Spleen (tissue), 11 donors: ENCODE results near the gene MAFF. TPM values are rescaled to one million over a fixed set of nuclear protein-coding genes. Genes with fewer than 3 reads are reported as not detected.

Experiments used
- DNase-seq: peaks from one replicate; pipeline ENCODE4 v3.0.0-alpha.2; 2020
- H3K27ac ChIP-seq, 8 donors: fragments of 200-600 bp; sonication (generic) in 7 of 8; 1 replicate in 4 of 8; 2 replicates in 4 of 8; pipeline versions ENCODE4 v1.5.0 to v1.8.0; 2016 to 2021; ENCODE audit warnings: inconsistent platforms in 4 of 8, mild to moderate bottlenecking in 4 of 8, moderate library complexity in 1 of 8
- H3K27me3 ChIP-seq, 7 donors: fragments of 200-600 bp; sonication (generic) in 6 of 7; replicated peaks in 1 of 7; 1 replicate in 4 of 7; 2 replicates in 3 of 7; pipeline versions ENCODE4 v1.5.0 to v1.8.0; 2016 to 2021; ENCODE audit warnings: inconsistent platforms in 3 of 7, mild to moderate bottlenecking in 1 of 7
- H3K36me3 ChIP-seq, 6 donors: fragments of 200-600 bp; sonication (generic) in 5 of 6; 1 replicate in 4 of 6; 2 replicates in 2 of 6; pipeline versions ENCODE4 v1.5.0 to v1.8.0; 2016 to 2021; ENCODE audit warnings: inconsistent platforms in 2 of 6
- H3K4me1 ChIP-seq, 6 donors: fragments of 200-600 bp; sonication (generic) in 5 of 6; 1 replicate in 3 of 6; 2 replicates in 3 of 6; pipeline versions ENCODE4 v1.5.0 to v1.8.0; 2016 to 2021; ENCODE audit warnings: inconsistent platforms in 3 of 6
- H3K4me3 ChIP-seq, 8 donors: fragments of 200-600 bp; sonication (generic) in 7 of 8; 1 replicate in 4 of 8; 2 replicates in 4 of 8; pipeline versions ENCODE4 v1.5.0 to v1.8.0; 2016 to 2021; ENCODE audit warnings: inconsistent platforms in 4 of 8, mild to moderate bottlenecking in 4 of 8, moderate library complexity in 2 of 8
- H3K9me3 ChIP-seq, 8 donors: fragments of 200-600 bp; sonication (generic) in 7 of 8; 1 replicate in 4 of 8; 2 replicates in 4 of 8; pipeline versions ENCODE4 v1.5.0 to v1.8.0; 2016 to 2021; ENCODE audit warnings: inconsistent platforms in 4 of 8
- POLR2A ChIP-seq, 3 donors: fragments of 450-650 bp; IDR thresholded peaks; one replicate each; pipeline ENCODE4 v1.5.1; 2017; ENCODE audit warnings: antibody characterized with exemption in 3 of 3, mild to moderate bottlenecking in 1 of 3
- POLR2AphosphoS5 ChIP-seq, 3 donors: sonication (generic); formaldehyde crosslinking; IDR thresholded peaks; one replicate each; pipeline ENCODE4 v1.5.1; 2017; ENCODE audit warnings: antibody characterized with exemption in 3 of 3
- WGBS, 5 donors: extraction: QIAGEN DNeasy Blood & Tissue Kit in 3 of 5; methylation state at CpG; one replicate each; pipeline versions ENCODE4 v1.1.5 to v1.1.7; 2013 to 2018; 5-methylcytosine and 5-hydroxymethylcytosine counted together
- intact Hi-C: fragments of 100-400 bp; cut with DNase I; formaldehyde crosslinking; loops from one replicate; pipeline ENCODE4 v1.15.0; 2023; ENCODE audit warnings: low total_unique reads
- polyA plus RNA-seq, 3 donors: library from polyadenylated mRNA; stranded (reverse); fragments of 200-250 nt; gene quantifications; one replicate each; pipeline ENCODE4 v1.2.1, GENCODE V29; 2013
- total RNA-seq, 7 donors: library from RNA; depleted of rRNA in 3 of 7; stranded (reverse); fragments of >200 nt in 3 of 7; fragmentation: NEBNext Ultra II Directional in 4 of 7; extraction: Animal tissue kit (Norgen Biotek cat#: 25700) in 4 of 7; gene quantifications; one replicate each; pipeline versions ENCODE4 v1.1.0 to v1.2.1, GENCODE V29; 2016 to 2021
- TF ChIP-seq, protein P1 (sequence below), 11 experiments: fragments of 200-600 bp in 7 of 11; fragments of 450-650 bp in 4 of 11; sonication (generic) in 4 of 11; IDR thresholded peaks in 8 of 11; conservative IDR thresholded peaks in 3 of 11; 1 replicate in 7 of 11; 2 replicates in 4 of 11; pipeline versions ENCODE4 v1.4.0 to v1.8.0; 2016 to 2021; ENCODE audit warnings: antibody characterized with exemption in 11 of 11, inconsistent platforms in 4 of 11, mild to moderate bottlenecking in 1 of 11
- donor health status: healthy with polysubstance abuse.
- donor health status: DM: no; HTN: no; CAD: no; lungs with moderate emphysema.
- donor health status: DM: no; HTN: no; CAD: no.
- donor health status: Bipolar disorder and iron deficiency.
- donor health status: healthy.
- donor health status: DM: no; HTN: no; CAD: no.
- donor health status: DM: yes; HTN: yes; CAD: no.

The MAFF gene
- total and polyA plus RNA-seq, 10 donors: 2.1 to 32.4 (median 8.6) TPM

DNA sequence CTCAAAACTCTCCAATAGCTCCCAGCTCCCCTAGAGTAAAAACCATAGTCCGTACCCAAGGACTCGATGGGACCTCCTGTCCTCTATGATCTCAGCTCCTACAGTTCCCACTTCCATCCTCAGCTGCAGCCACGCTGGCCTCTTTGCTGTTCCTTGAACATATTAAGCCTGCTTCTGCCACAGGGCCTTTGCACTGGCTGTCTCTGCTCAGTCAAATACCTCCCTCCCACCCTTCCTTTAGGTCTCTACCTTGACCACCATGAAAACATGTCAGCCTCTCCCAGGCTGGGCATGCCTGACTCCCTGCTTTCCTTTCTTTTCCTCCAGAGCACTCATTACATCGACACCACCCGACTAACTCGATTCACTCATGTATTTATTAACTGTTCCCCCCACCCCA, 46.5 kb downstream of the MAFF start:
- no peak for DNase-seq
- H3K4me3 ChIP-seq: no peak overlapping the region
- H3K27ac ChIP-seq: no peak overlapping the region
- TF ChIP-seq, protein P1, sequence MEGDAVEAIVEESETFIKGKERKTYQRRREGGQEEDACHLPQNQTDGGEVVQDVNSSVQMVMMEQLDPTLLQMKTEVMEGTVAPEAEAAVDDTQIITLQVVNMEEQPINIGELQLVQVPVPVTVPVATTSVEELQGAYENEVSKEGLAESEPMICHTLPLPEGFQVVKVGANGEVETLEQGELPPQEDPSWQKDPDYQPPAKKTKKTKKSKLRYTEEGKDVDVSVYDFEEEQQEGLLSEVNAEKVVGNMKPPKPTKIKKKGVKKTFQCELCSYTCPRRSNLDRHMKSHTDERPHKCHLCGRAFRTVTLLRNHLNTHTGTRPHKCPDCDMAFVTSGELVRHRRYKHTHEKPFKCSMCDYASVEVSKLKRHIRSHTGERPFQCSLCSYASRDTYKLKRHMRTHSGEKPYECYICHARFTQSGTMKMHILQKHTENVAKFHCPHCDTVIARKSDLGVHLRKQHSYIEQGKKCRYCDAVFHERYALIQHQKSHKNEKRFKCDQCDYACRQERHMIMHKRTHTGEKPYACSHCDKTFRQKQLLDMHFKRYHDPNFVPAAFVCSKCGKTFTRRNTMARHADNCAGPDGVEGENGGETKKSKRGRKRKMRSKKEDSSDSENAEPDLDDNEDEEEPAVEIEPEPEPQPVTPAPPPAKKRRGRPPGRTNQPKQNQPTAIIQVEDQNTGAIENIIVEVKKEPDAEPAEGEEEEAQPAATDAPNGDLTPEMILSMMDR (IDR thresholded peaks at IDR 0.05 in 8 of 11, conservative IDR thresholded peaks at IDR 0.05 in 3 of 11): no peak
- TF ChIP-seq POLR2A (IDR thresholded peaks at IDR 0.05) (no peak), POLR2AphosphoS5 (IDR thresholded peaks at IDR 0.05) (no peak)
- H3K9me3 ChIP-seq: peaks cover 0 to 9% (median 2%) of the 10 kb centered on the region in 8 donors
- no peaks in the 10 kb centered on the region for H3K27me3 ChIP-seq
- intact Hi-C loops: no loop called here
- H3K36me3 ChIP-seq: peaks cover 0 to 55% (median 33%) of the 10 kb centered on the region in 6 donors
- H3K4me1 ChIP-seq: peaks cover 0 to 35% (median 4%) of the 10 kb centered on the region in 6 donors
- 96 to 99% (median 97%) methylated on average over 6 of the region's 6 CpGs for WGBS, 5 donors

DNA sequence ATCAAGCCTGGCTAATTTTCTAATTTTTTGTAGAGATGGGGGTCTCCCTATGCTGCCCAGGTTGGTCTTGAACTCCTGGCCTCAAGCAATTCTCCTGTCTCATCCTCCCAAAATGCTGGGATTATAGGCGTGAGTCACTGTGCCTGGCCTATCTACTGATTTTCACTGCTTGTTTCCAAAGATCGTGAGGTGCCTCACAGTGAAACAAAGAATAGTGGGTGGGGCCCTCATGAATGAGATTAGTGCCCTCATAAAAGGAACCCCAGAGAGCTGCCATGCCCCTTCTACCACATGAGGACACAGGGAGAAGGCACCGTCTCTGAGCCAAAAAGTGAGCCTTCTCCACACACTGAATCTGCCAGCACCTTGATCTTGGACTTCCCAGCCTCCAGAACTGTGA, 47.5 kb downstream of the MAFF start:
- H3K27ac ChIP-seq: no peak overlapping the region
- intact Hi-C loops: no loop called here
- TF ChIP-seq POLR2A (IDR thresholded peaks at IDR 0.05) (no peak), POLR2AphosphoS5 (IDR thresholded peaks at IDR 0.05) (no peak)
- TF ChIP-seq, protein P1 (IDR thresholded peaks at IDR 0.05 in 8 of 11, conservative IDR thresholded peaks at IDR 0.05 in 3 of 11): no peak
- peaks cover 0 to 45% (median 28%) of the 10 kb centered on the region in 6 donors for H3K36me3 ChIP-seq
- H3K4me1 ChIP-seq: peaks cover 0 to 33% (median 2%) of the 10 kb centered on the region in 6 donors
- no peaks in the 10 kb centered on the region for H3K27me3 ChIP-seq
- no peak overlapping the region for H3K4me3 ChIP-seq
- WGBS, 5 donors: 95 to 99% (median 98%) methylated on average over 3 of the region's 3 CpGs
- H3K9me3 ChIP-seq: peaks cover 0 to 9% (median 2%) of the 10 kb centered on the region in 8 donors
- DNase-seq: no peak

DNA sequence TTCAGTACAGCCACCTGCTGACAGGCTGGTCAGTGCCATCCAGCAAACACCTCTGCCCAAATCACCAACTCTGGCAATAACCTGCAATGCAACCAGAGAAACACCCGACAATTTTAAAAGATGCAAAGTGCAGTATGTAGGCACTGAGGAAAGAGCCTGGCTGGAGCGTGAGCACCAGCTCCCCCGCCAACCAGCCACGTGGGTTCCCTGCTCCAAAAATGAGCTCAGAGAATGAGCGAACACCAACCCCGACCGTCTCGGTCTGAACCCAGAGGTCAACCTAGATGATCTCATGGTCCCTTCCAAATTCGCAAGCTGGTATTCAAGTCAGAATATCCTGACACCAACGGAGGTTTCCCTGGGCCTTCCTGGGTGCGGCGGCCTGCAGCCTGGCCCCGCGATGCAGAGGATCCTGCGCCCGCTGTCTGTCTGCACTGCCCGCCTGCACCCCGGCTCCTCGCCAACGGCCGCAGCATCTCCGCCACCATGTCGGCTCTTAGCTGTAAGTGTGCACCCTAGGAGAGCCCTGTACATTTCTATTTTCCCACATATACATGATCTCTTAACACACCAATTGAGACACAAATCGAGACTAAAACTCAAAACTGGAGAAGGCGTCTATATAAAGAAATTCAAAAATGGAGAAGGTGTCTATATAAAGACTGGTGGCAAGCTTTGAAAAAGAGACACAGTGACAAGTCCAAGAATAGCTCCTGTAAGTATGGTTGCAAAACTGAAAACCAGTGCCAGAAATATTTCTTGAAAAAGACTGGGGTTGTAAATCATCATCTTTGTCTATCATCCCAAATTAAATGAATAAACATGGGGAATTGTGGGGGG, 48.2 kb downstream of the MAFF start:
- Histone ChIP-seq H3K4me3 (no peak overlapping the region), H3K27me3 (no peaks in the 10 kb centered on the region), H3K36me3 (peaks cover 0 to 38% (median 22%) of the 10 kb centered on the region in 6 donors), H3K4me1 (peaks cover 0 to 33% (median 2%) of the 10 kb centered on the region in 6 donors), H3K27ac (no peak overlapping the region), H3K9me3 (peaks cover 0 to 9% (median 2%) of the 10 kb centered on the region in 8 donors)
- DNase-seq: no peak
- 94 to 97% (median 94%) methylated on average over 25 of the region's 25 CpGs for WGBS, 5 donors
- intact Hi-C loops: no loop called here
- TF ChIP-seq POLR2AphosphoS5 (IDR thresholded peaks at IDR 0.05) (no peak), POLR2A (IDR thresholded peaks at IDR 0.05) (no peak)
- TF ChIP-seq, protein P1 (IDR thresholded peaks at IDR 0.05 in 8 of 11, conservative IDR thresholded peaks at IDR 0.05 in 3 of 11): no peak

DNA sequence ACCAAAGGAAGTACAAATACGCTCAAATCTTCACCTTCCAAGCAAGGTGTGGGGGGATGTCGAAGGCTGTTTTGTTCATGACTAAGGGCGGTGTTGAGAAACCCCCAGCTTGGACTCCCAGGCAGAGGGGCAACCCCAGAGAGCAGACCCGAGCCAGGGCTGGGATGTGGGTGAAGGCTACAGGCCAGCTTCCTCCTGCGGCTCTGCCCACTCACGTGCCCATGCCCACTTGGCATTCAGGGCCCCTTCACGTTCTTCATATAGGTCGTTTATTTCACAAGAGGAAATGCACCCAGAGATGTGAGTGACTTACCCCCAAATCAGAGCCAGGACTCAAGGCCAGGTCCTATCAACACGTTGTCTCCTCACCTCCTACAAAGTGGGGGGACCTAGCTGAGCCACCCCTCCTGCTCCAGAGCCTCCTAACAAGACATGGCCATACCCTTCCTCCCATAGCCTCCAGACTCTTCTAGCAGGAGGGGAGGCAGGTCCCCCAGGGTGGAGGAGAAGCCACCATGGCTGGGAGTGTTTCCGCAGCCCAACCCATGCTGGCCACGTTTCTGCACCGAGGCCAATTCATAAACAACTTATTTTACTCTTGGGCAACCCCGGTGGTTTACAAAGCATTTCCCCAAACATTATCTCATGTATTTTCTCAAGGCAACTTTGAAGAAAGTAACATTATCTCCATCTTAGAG, 49.0 kb downstream of the MAFF start:
- TF ChIP-seq, protein P1 (IDR thresholded peaks at IDR 0.05 in 8 of 11, conservative IDR thresholded peaks at IDR 0.05 in 3 of 11): no peak
- TF ChIP-seq POLR2AphosphoS5 (IDR thresholded peaks at IDR 0.05) (no peak), POLR2A (IDR thresholded peaks at IDR 0.05) (no peak)
- Histone ChIP-seq H3K4me3 (no peak overlapping the region), H3K27ac (no peak overlapping the region), H3K4me1 (peaks cover 0 to 34% (median 2%) of the 10 kb centered on the region in 6 donors), H3K9me3 (peaks cover 0 to 9% (median 2%) of the 10 kb centered on the region in 8 donors), H3K27me3 (no peaks in the 10 kb centered on the region), H3K36me3 (peaks cover 0 to 30% (median 18%) of the 10 kb centered on the region in 6 donors)
- intact Hi-C loops: no loop called here
- DNase-seq: no peak
- WGBS, 5 donors: 59 to 81% (median 71%) methylated on average over 11 to 13 of the region's 13 CpGs
